CD8-positive, alpha-beta memory T cell (primary cell): Measurements from ENCODE around the gene MLLT11. TPM values are rescaled to one million over a fixed set of nuclear protein-coding genes. Genes with fewer than 3 reads are reported as not detected.
A peak's percentile ranks its signal among the peaks of the same experiment; 100 is the strongest.
"Not testable (repeated sequence)": the region's sequence is repeated elsewhere in the genome, so short reads cannot be mapped to it uniquely, and the experiment has no call there.

Experiments
- CTCF ChIA-PET: fragments of 350-600 bp; sonication (Branson Sonifier 250); formaldehyde crosslinking; loops from one replicate; lab custom pipeline; 2021; ENCODE audit warnings: antibody characterized with exemption; lab: Charles Lee
- POLR2A ChIA-PET: fragments of 350-600 bp; sonication (Branson Sonifier 250); formaldehyde crosslinking; loops from one replicate; lab custom pipeline; 2021; ENCODE audit warnings: antibody characterized with exemption; lab: Charles Lee
- DNase-seq, 5 donors: peaks; one replicate each; pipeline versions ENCODE4 v3.0.0 to v3.0.0-alpha.2; 2020 to 2022; ENCODE audit warnings: mixed read lengths in 1 of 5
- H3K27ac ChIP-seq: one replicate; pipeline ENCODE4 v1.7.0; 2013; ENCODE audit warnings: low read depth, mild to moderate bottlenecking, low read length, moderate library complexity
- H3K27me3 ChIP-seq: 2 replicates; pipeline ENCODE4 v1.7.0; 2013; ENCODE audit warnings: low read length, mild to moderate bottlenecking; ENCODE audit not compliant: insufficient read depth, poor library complexity, severe bottlenecking
- H3K36me3 ChIP-seq: 2 replicates; pipeline ENCODE4 v1.7.0; 2013; ENCODE audit warnings: mild to moderate bottlenecking, low read length, moderate library complexity; ENCODE audit not compliant: insufficient read depth
- H3K4me1 ChIP-seq: 2 replicates; pipeline ENCODE4 v1.7.0; 2013; ENCODE audit warnings: mild to moderate bottlenecking, low read length, moderate library complexity; ENCODE audit not compliant: insufficient read depth
- H3K4me3 ChIP-seq: 2 replicates; pipeline ENCODE4 v1.7.0; 2013; ENCODE audit warnings: mild to moderate bottlenecking, low read length
- H3K9me3 ChIP-seq: 2 replicates; pipeline ENCODE4 v1.7.0; 2013; ENCODE audit warnings: mild to moderate bottlenecking, low read length
- H3K27ac Mint-ChIP-seq, 8 donors: one replicate each; pipeline ENCODE4 v1.8.0; 2020 to 2021; ENCODE audit warnings: mixed read lengths in 8 of 8, mild to moderate bottlenecking in 6 of 8, inconsistent platforms in 3 of 8, moderate library complexity in 3 of 8
- H3K27me3 Mint-ChIP-seq, 2 donors: one replicate each; pipeline ENCODE4 v1.8.0; 2020 to 2021; ENCODE audit warnings: mixed read lengths in 2 of 2, mild to moderate bottlenecking in 1 of 2, moderate library complexity in 1 of 2
- H3K36me3 Mint-ChIP-seq, 3 donors: one replicate each; pipeline ENCODE4 v1.8.0; 2020 to 2021; ENCODE audit warnings: mixed read lengths in 3 of 3, inconsistent platforms in 1 of 3, mild to moderate bottlenecking in 1 of 3
- H3K4me1 Mint-ChIP-seq, 3 donors: one replicate each; pipeline ENCODE4 v1.8.0; 2020 to 2021; ENCODE audit warnings: mixed read lengths in 3 of 3, inconsistent platforms in 1 of 3, mild to moderate bottlenecking in 1 of 3
- H3K4me3 Mint-ChIP-seq, 7 donors: one replicate each; pipeline ENCODE4 v1.8.0; 2020 to 2021; ENCODE audit warnings: mixed read lengths in 7 of 7, mild to moderate bottlenecking in 6 of 7, moderate library complexity in 4 of 7, inconsistent platforms in 2 of 7
- H3K9me3 Mint-ChIP-seq, 5 donors: one replicate each; pipeline ENCODE4 v1.8.0; 2020 to 2022; ENCODE audit warnings: mixed read lengths in 5 of 5, mild to moderate bottlenecking in 3 of 5, moderate library complexity in 2 of 5, inconsistent platforms in 1 of 5
- polyA plus RNA-seq: library from polyadenylated mRNA; unstranded; fragments of 300-500 nt; fragmentation: Illumina TruSeq; gene quantifications from one replicate; pipeline ENCODE4 v1.2.3, GENCODE V29; 2021
- total RNA-seq, 2 experiments: library from RNA; stranded (reverse); gene quantifications; one replicate each; pipeline ENCODE4 v1.2.3, GENCODE V29; 2021

MLLT11 gene
- total and polyA plus RNA-seq, 3 experiments from 2014 or later = 3.3 to 4.7 (median 3.9) TPM

GRCh38 chr1:151085953-151086559 is 25.9 kb downstream of the MLLT11 start:
- H3K27ac ChIP-seq = no peak overlapping the region
- H3K27me3 ChIP-seq = no peaks in the 10 kb centered on the region
- DNase-seq = no peak
- H3K9me3 Mint-ChIP-seq = no peaks in the 10 kb centered on the region
- H3K36me3 Mint-ChIP-seq = peaks cover 0 to 20% (median 6%) of the 10 kb centered on the region in 3 donors
- H3K4me1 ChIP-seq = no peaks in the 10 kb centered on the region
- H3K4me3 Mint-ChIP-seq = no peak overlapping the region
- ChIA-PET CTCF (interaction anchor here (1.3 to 3.3 kb wide), 4 partner anchors 13 to 69 kb away, joined by 4 to 10 read pairs (median 6); partner anchors contain the start of gene GABPB2), POLR2A (no interaction called here)
- H3K36me3 ChIP-seq = no peaks in the 10 kb centered on the region
- no peaks in the 10 kb centered on the region for H3K27me3 Mint-ChIP-seq
- H3K4me3 ChIP-seq = no peak overlapping the region
- H3K9me3 ChIP-seq = no peaks in the 10 kb centered on the region
- peak overlapping the region in 1 of 8 donors; percentile 32 for H3K27ac Mint-ChIP-seq
- H3K4me1 Mint-ChIP-seq = no peaks in the 10 kb centered on the region

GRCh38 chr1:151097426-151097825 is 37.2 kb downstream of the MLLT11 start:
- not testable (repeated sequence) for H3K9me3 Mint-ChIP-seq, H3K27me3 Mint-ChIP-seq, H3K4me3 Mint-ChIP-seq, H3K4me1 ChIP-seq, H3K36me3 ChIP-seq, H3K27me3 ChIP-seq, H3K27ac ChIP-seq, H3K9me3 ChIP-seq, H3K4me1 Mint-ChIP-seq, H3K4me3 ChIP-seq, DNase-seq
- Mint-ChIP-seq H3K27ac (peak overlapping the region in 2 of 8 donors; percentile 37 to 45), H3K36me3 (peaks cover 4 to 44% (median 8%) of the 10 kb centered on the region in 3 donors)
- ChIA-PET POLR2A (interaction anchor here (0.7 to 1.7 kb wide), 2 partner anchors 13 to 42 kb away, joined by 4 to 5 read pairs; no protein-coding TSS in a partner anchor), CTCF (interaction anchor here (0.9 to 2.5 kb wide), 5 partner anchors 11 to 73 kb away, joined by 3 to 13 read pairs (median 5); partner anchors contain the start of gene TNFAIP8L2)

- Mint-ChIP-seq H3K9me3 (no peaks in the 10 kb centered on the region), H3K4me3 (no peak overlapping the region), H3K27me3 (no peaks in the 10 kb centered on the region), H3K36me3 (peaks cover 4 to 41% (median 7%) of the 10 kb centered on the region in 3 donors), H3K27ac (peak overlapping the region in 2 of 8 donors; percentile 26 to 29), H3K4me1 (no peaks in the 10 kb centered on the region)
- no peak overlapping the region for H3K27ac ChIP-seq
- no peaks in the 10 kb centered on the region for H3K9me3 ChIP-seq
- no peaks in the 10 kb centered on the region for H3K27me3 ChIP-seq
- no peak for DNase-seq
- ChIA-PET CTCF (interaction anchor here (1.2 to 2.5 kb wide), 3 partner anchors 15 to 73 kb away, joined by 3 to 13 read pairs (median 5); no protein-coding TSS in a partner anchor), POLR2A (interaction anchor here (0.6 to 1.7 kb wide), 2 partner anchors 43 to 52 kb away, joined by 3 to 5 read pairs; no protein-coding TSS in a partner anchor)
- H3K4me3 ChIP-seq = no peak overlapping the region
- H3K36me3 ChIP-seq = no peaks in the 10 kb centered on the region
- H3K4me1 ChIP-seq = no peaks in the 10 kb centered on the region
These were observed 37.9 kb downstream of the MLLT11 start for GRCh38 chr1:151098126-151098525.

GRCh38 chr1:151104630-151105029 is 44.4 kb downstream of the MLLT11 start:
- peak overlapping the region in 1 of 8 donors; percentile 36 for H3K27ac Mint-ChIP-seq
- no peak for DNase-seq
- Histone ChIP-seq H3K27me3 (no peaks in the 10 kb centered on the region), H3K27ac (no peak overlapping the region), H3K4me3 (no peak overlapping the region), H3K9me3 (no peaks in the 10 kb centered on the region), H3K4me1 (no peaks in the 10 kb centered on the region), H3K36me3 (peaks cover 14% of the 10 kb centered on the region)
- H3K4me1 Mint-ChIP-seq = peaks cover 0 to 3% (median 1%) of the 10 kb centered on the region in 3 donors
- no peaks in the 10 kb centered on the region for H3K27me3 Mint-ChIP-seq
- no peak overlapping the region for H3K4me3 Mint-ChIP-seq
- ChIA-PET CTCF (interaction anchor here (0.9 kb wide), 1 partner anchor 52 kb away, joined by 4 read pairs; the partner anchor contains the start of gene TNFAIP8L2), POLR2A (no interaction called here)
- peaks cover 0 to 56% (median 4%) of the 10 kb centered on the region in 3 donors for H3K36me3 Mint-ChIP-seq
- no peaks in the 10 kb centered on the region for H3K9me3 Mint-ChIP-seq

- Histone ChIP-seq H3K4me3 (no peak overlapping the region), H3K27me3 (no peaks in the 10 kb centered on the region), H3K4me1 (no peaks in the 10 kb centered on the region), H3K36me3 (peaks cover 14% of the 10 kb centered on the region), H3K27ac (no peak overlapping the region), H3K9me3 (no peaks in the 10 kb centered on the region)
- no peaks in the 10 kb centered on the region for H3K9me3 Mint-ChIP-seq
- no peak overlapping the region for H3K4me3 Mint-ChIP-seq
- peaks cover 0 to 58% (median 4%) of the 10 kb centered on the region in 3 donors for H3K36me3 Mint-ChIP-seq
- H3K4me1 Mint-ChIP-seq = peaks cover 0 to 3% (median 1%) of the 10 kb centered on the region in 3 donors
- ChIA-PET POLR2A (interaction anchor here (0.7 kb wide), 1 partner anchor 172 kb away, joined by 3 read pairs; no protein-coding TSS in a partner anchor), CTCF (no interaction called here)
- no peak for DNase-seq
- peak overlapping the region in 3 of 8 donors; percentile 11 to 35 (median 24) for H3K27ac Mint-ChIP-seq
- H3K27me3 Mint-ChIP-seq = no peaks in the 10 kb centered on the region
These were observed 46.7 kb downstream of the MLLT11 start for GRCh38 chr1:151106894-151107293.

GRCh38 chr1:151108331-151108730 is 48.1 kb downstream of the MLLT11 start:
- Histone ChIP-seq H3K36me3 (peaks cover 14% of the 10 kb centered on the region), H3K4me1 (no peaks in the 10 kb centered on the region), H3K27me3 (no peaks in the 10 kb centered on the region), H3K27ac (no peak overlapping the region), H3K4me3 (no peak overlapping the region), H3K9me3 (no peaks in the 10 kb centered on the region)
- H3K27ac Mint-ChIP-seq = peak overlapping the region in 1 of 8 donors; percentile 11
- POLR2A ChIA-PET = no interaction called here
- no peaks in the 10 kb centered on the region for H3K27me3 Mint-ChIP-seq
- no peak for DNase-seq
- no peak overlapping the region for H3K4me3 Mint-ChIP-seq
- CTCF ChIA-PET = interaction anchor here (1.0 to 1.7 kb wide), 3 partner anchors 9 to 84 kb away, joined by 3 to 4 read pairs (median 4); no protein-coding TSS in a partner anchor
- peaks cover 0 to 3% (median 1%) of the 10 kb centered on the region in 3 donors for H3K4me1 Mint-ChIP-seq
- H3K36me3 Mint-ChIP-seq = peaks cover 0 to 57% (median 2%) of the 10 kb centered on the region in 3 donors
- no peaks in the 10 kb centered on the region for H3K9me3 Mint-ChIP-seq

GRCh38 chr1:151113877-151114276 is 53.7 kb downstream of the MLLT11 start:
- CTCF ChIA-PET = interaction anchor here (1.7 kb wide), 2 partner anchors 14 to 27 kb away, joined by 4 to 9 read pairs; no protein-coding TSS in a partner anchor
- POLR2A ChIA-PET = no interaction called here
- DNase-seq = no peak
- Histone ChIP-seq H3K36me3 (peaks cover 7% of the 10 kb centered on the region), H3K4me3 (no peak overlapping the region), H3K27ac (no peak overlapping the region), H3K27me3 (no peaks in the 10 kb centered on the region), H3K9me3 (no peaks in the 10 kb centered on the region), H3K4me1 (no peaks in the 10 kb centered on the region)
- no peaks in the 10 kb centered on the region for H3K4me1 Mint-ChIP-seq
- H3K4me3 Mint-ChIP-seq = no peak overlapping the region
- no peaks in the 10 kb centered on the region for H3K9me3 Mint-ChIP-seq
- H3K27me3 Mint-ChIP-seq = no peaks in the 10 kb centered on the region
- H3K27ac Mint-ChIP-seq = no peak overlapping the region
- peaks cover 6 to 50% (median 6%) of the 10 kb centered on the region in 3 donors for H3K36me3 Mint-ChIP-seq
